Testis (tissue), 3 donors: ENCODE results near the gene TUBA3D. TPM values are rescaled to one million over a fixed set of nuclear protein-coding genes. Genes with fewer than 3 reads are reported as not detected.
"Not testable (repeated sequence)": the region's sequence is repeated elsewhere in the genome, so short reads cannot be mapped to it uniquely, and the experiment has no call there.

Experiments
- DNase-seq: peaks from one replicate; pipeline ENCODE4 v3.0.0-alpha.2; 2019
- H3K27ac ChIP-seq, 2 donors: fragments of 200-600 bp; sonication (generic); one replicate each; pipeline ENCODE4 v1.5.1; 2019
- H3K27me3 ChIP-seq: fragments of 200-600 bp; sonication (generic); one replicate; pipeline ENCODE4 v1.5.1; 2019
- H3K36me3 ChIP-seq: fragments of 200-600 bp; sonication (generic); one replicate; pipeline ENCODE4 v1.5.1; 2017; ENCODE audit warnings: low read depth; ENCODE audit errors: missing control alignments
- H3K4me1 ChIP-seq: fragments of 200-600 bp; sonication (generic); one replicate; pipeline ENCODE4 v1.5.1; 2019
- H3K4me3 ChIP-seq, 2 donors: fragments of 200-600 bp; sonication (generic); one replicate each; pipeline ENCODE4 v1.5.1; 2017 to 2019
- H3K9me3 ChIP-seq: fragments of 200-600 bp; sonication (generic); one replicate; pipeline ENCODE4 v1.5.1; 2017
- WGBS, 2 donors: methylation state at CpG; one replicate each; pipeline ENCODE4 v1.1.5; 2018; 5-methylcytosine and 5-hydroxymethylcytosine counted together
- intact Hi-C: fragments of 100-400 bp; cut with DNase I; formaldehyde crosslinking; loops from one replicate; pipeline ENCODE4 v1.15.1; 2023; ENCODE audit warnings: low total_unique reads
- microRNA-seq, 2 donors: library from miRNA; unstranded; fragments of <30 nt; microRNA quantifications; one replicate each; pipeline ENCODE4, GENCODE V29; 2016; ENCODE audit warnings: borderline number of aligned reads in 2 of 2, borderline replicate concordance in 1 of 2
- polyA plus RNA-seq: library from polyadenylated mRNA; stranded (reverse); fragments of 350-450 nt; fragmentation: Illumina TruSeq; extraction: RNeasy Lipid Tissue Mini Kit (QIAGEN cat#74804); gene quantifications from one replicate; pipeline ENCODE4 v1.2.3, GENCODE V29; 2014; ENCODE audit warnings: low read depth, low replicate concordance; ENCODE audit not compliant: insufficient read depth
- total RNA-seq, 2 donors: library from RNA; depleted of rRNA; stranded (reverse); fragments of >200 nt; gene quantifications; one replicate each; pipeline ENCODE4 v1.2.3, GENCODE V29; 2016

Gene TUBA3D
- total and polyA plus RNA-seq, 3 donors from 2014 or later = 238 to 516 (median 270) TPM

- H3K4me3 ChIP-seq, H3K9me3 ChIP-seq, DNase-seq, H3K36me3 ChIP-seq, H3K27ac ChIP-seq, intact Hi-C loops, H3K27me3 ChIP-seq: not testable (repeated sequence)
- WGBS, 2 donors = 94% methylated on average over 5 of the region's 11 CpGs; no CpG with 5 or more reads in 1 of the 2 donors
- H3K4me1 ChIP-seq = peaks cover 11% of the 10 kb centered on the region
Observed at GRCh38 chr2:131531547-131532185, 55.7 kb downstream of the TUBA3D start.

Small RNA genes within 50 kb of the gene (microRNA-seq; reads per million reads assigned to microRNA genes)
- gene MIR4784 = 0 to 0.70 reads per million in 2 donors

Other genes with a start within 250 kb of the TUBA3D start
- 1 to 10 TPM; 1.7 to 2.5 TPM for gene RAB6D, start 112.0 kb upstream of the TUBA3D start, total RNA-seq
- 1.3 TPM for gene RAB6D, start 112.0 kb upstream of the TUBA3D start, polyA plus RNA-seq
- gene MZT2A, start 16.3 kb downstream of the TUBA3D start, total RNA-seq = 100 to 1,000 TPM in 1 of 2 donors, 10 to 100 TPM in 1; 67.3 to 113 TPM
- gene MZT2A, start 16.3 kb downstream of the TUBA3D start, polyA plus RNA-seq = 86.8 TPM
- gene CCDC74A, start 51.8 kb downstream of the TUBA3D start, total RNA-seq = 100 to 1,000 TPM; 165 to 176 TPM
- gene CCDC74A, start 51.8 kb downstream of the TUBA3D start, polyA plus RNA-seq = 124 TPM